Keratinocyte (primary cell): ENCODE data around the gene KDM6B. TPM values are rescaled to one million over a fixed set of nuclear protein-coding genes. Genes with fewer than 3 reads are reported as not detected.

ENCODE experiments used
- DNase-seq: peaks from one replicate; pipeline ENCODE4 v3.0.0-alpha.2; 2011; ENCODE audit warnings: low read depth, missing footprints, low spot score
- FAIRE-seq: peaks from 2 replicates; lab custom pipeline; 2011; peaks lifted over from hg19 to GRCh38; lab: Jason Lieb, UNC
- H2AFZ ChIP-seq: 2 replicates; pipeline ENCODE4 v1.6.0; 2012; ENCODE audit warnings: low read length, control low read depth, inconsistent platforms; ENCODE audit not compliant: control insufficient read depth
- H3K27ac ChIP-seq: 2 replicates; pipeline ENCODE4 v1.5.1; 2011; ENCODE audit warnings: low read length; ENCODE audit not compliant: control insufficient read depth, insufficient read depth
- H3K27me3 ChIP-seq: 3 replicates; pipeline ENCODE4 v1.6.0; 2011; ENCODE audit warnings: low read length; ENCODE audit not compliant: control insufficient read depth, insufficient read depth; ENCODE audit errors: extremely low read depth
- H3K36me3 ChIP-seq, 2 experiments: 2 replicates in 1 of 2; 3 replicates in 1 of 2; pipeline ENCODE4 v1.5.1; 2011; ENCODE audit warnings: low read length in 2 of 2, mild to moderate bottlenecking in 1 of 2; ENCODE audit not compliant: control insufficient read depth in 2 of 2, insufficient read depth in 2 of 2; ENCODE audit errors: extremely low read depth in 1 of 2
- H3K4me1 ChIP-seq: 3 replicates; pipeline ENCODE4 v1.5.1; 2011; ENCODE audit warnings: low read length; ENCODE audit not compliant: control insufficient read depth, insufficient read depth; ENCODE audit errors: extremely low read depth
- H3K4me2 ChIP-seq: 3 replicates; pipeline ENCODE4 v1.6.0; 2011; ENCODE audit warnings: low read depth, low read length; ENCODE audit not compliant: control insufficient read depth, insufficient read depth; ENCODE audit errors: extremely low read depth
- H3K4me3 ChIP-seq, 3 experiments: fragments of 200-600 bp in 1 of 3; sonication (generic) in 1 of 3; 2 replicates in 2 of 3; 3 replicates in 1 of 3; pipeline ENCODE4 v1.5.1; 2011 to 2016; ENCODE audit warnings: low read length in 3 of 3, mild to moderate bottlenecking in 3 of 3, control low read depth in 2 of 3, inconsistent platforms in 1 of 3, low read depth in 1 of 3, mixed read lengths in 1 of 3, mixed run types in 1 of 3, moderate library complexity in 1 of 3; ENCODE audit not compliant: control insufficient read depth in 2 of 3, insufficient read depth in 2 of 3; ENCODE audit errors: extremely low read depth in 1 of 3
- H3K79me2 ChIP-seq: 2 replicates; pipeline ENCODE4 v1.6.0; 2012; ENCODE audit warnings: low read length; ENCODE audit not compliant: control insufficient read depth, insufficient read depth
- H3K9ac ChIP-seq: 3 replicates; pipeline ENCODE4 v1.6.0; 2011; ENCODE audit warnings: low read length; ENCODE audit not compliant: control insufficient read depth, insufficient read depth; ENCODE audit errors: extremely low read depth
- H3K9me1 ChIP-seq: 3 replicates; pipeline ENCODE4 v1.6.0; 2011; ENCODE audit warnings: low read length; ENCODE audit not compliant: control insufficient read depth, insufficient read depth; ENCODE audit errors: extremely low read depth
- H3K9me3 ChIP-seq: 2 replicates; pipeline ENCODE4 v1.5.1; 2012; ENCODE audit warnings: low read depth, low read length; ENCODE audit not compliant: control insufficient read depth
- H4K20me1 ChIP-seq: 3 replicates; pipeline ENCODE4 v1.6.0; 2011; ENCODE audit warnings: low read length; ENCODE audit not compliant: control insufficient read depth, insufficient read depth; ENCODE audit errors: extremely low read depth
- CTCF ChIP-seq, 3 experiments: IDR thresholded peaks in 1 of 3; conservative IDR thresholded peaks in 1 of 3; optimal IDR thresholded peaks in 1 of 3; 2 replicates in 2 of 3; 3 replicates in 1 of 3; pipeline versions ENCODE3 to v1.5.1; 2011; ENCODE audit warnings: low read length in 3 of 3, mild to moderate bottlenecking in 3 of 3, moderate library complexity in 2 of 3, control low read depth in 1 of 3, inconsistent platforms in 1 of 3; ENCODE audit not compliant: insufficient read depth in 2 of 3; ENCODE audit errors: extremely low read depth in 1 of 3
- EZH2 ChIP-seq: IDR thresholded peaks from one replicate; pipeline ENCODE4 v1.6.1; 2012; ENCODE audit warnings: inconsistent platforms, mild to moderate bottlenecking, low read length, moderate library complexity
- dilution Hi-C: fragments of 300-500 bp; cut with MboI; formaldehyde crosslinking; loops from one replicate; pipeline ENCODE4 v1.7.0; 2020; ENCODE audit warnings: low sequenced_read_pairs; ENCODE audit not compliant: extremely low pct_ligation_motif_present
- polyA plus RNA-seq, 5 experiments: library from polyadenylated mRNA; depleted of rRNA in 3 of 5; stranded (reverse) in 3 of 5; stranded (forward) in 1 of 5; unstranded in 1 of 5; fragments of >200 nt; gene quantifications; 1 replicate in 1 of 5; 2 replicates in 3 of 5; 3 replicates in 1 of 5; pipeline versions ENCODE4 v1.2.1 to v1.2.3, GENCODE V29; 2011 to 2012; ENCODE audit warnings: missing spikeins in 2 of 5, low read depth in 1 of 5, low replicate concordance in 1 of 5

Gene KDM6B
- polyA plus RNA-seq, 1 donor (not counting 4 experiments of a cell fraction or from before 2014, with no cell fraction given), result 1.6 TPM

GRCh38 chr17:7864995-7865650 is 31.1 kb downstream of the KDM6B start:
- TF ChIP-seq EZH2, result no peak
- no peak for TF ChIP-seq CTCF (optimal IDR thresholded peaks at IDR 0.05 in 1 of 3, IDR thresholded peaks at IDR 0.05 in 1 of 3, conservative IDR thresholded peaks at IDR 0.05 in 1 of 3; ENCODE audit: extremely low read depth in 1 of 3, insufficient read depth in 2 of 3, low read length in 3 of 3)
- no peaks in the 10 kb centered on the region for H4K20me1 ChIP-seq
- H3K36me3 ChIP-seq, result peaks cover 0 to 6% of the 10 kb centered on the region in 2 experiments
- no peaks in the 10 kb centered on the region for H3K79me2 ChIP-seq
- no peak overlapping the region for H3K4me2 ChIP-seq
- H3K27ac ChIP-seq, result no peak overlapping the region
- H2AFZ ChIP-seq, result no peak overlapping the region
- FAIRE-seq (no peak), DNase-seq (no peak)
- H3K27me3 ChIP-seq, result no peaks in the 10 kb centered on the region
- peaks cover 21% of the 10 kb centered on the region for H3K4me1 ChIP-seq
- H3K4me3 ChIP-seq, result no peak overlapping the region
- no peaks in the 10 kb centered on the region for H3K9me3 ChIP-seq
- no peak overlapping the region for H3K9ac ChIP-seq
- dilution Hi-C loops, result no loop called here
- H3K9me1 ChIP-seq, result no peaks in the 10 kb centered on the region

GRCh38 chr17:7867881-7868329 is 33.9 kb downstream of the KDM6B start:
- Histone ChIP-seq H3K4me2 (peak overlapping the region; percentile 57), H3K9me3 (no peaks in the 10 kb centered on the region), H2AFZ (peak overlapping the region; percentile 11), H3K4me3 (no peak overlapping the region), H3K9ac (no peak overlapping the region), H3K27me3 (no peaks in the 10 kb centered on the region), H3K27ac (peak overlapping the region; percentile 22), H3K9me1 (no peaks in the 10 kb centered on the region), H3K79me2 (no peaks in the 10 kb centered on the region), H4K20me1 (no peaks in the 10 kb centered on the region), H3K36me3 (no peaks in the 10 kb centered on the region), H3K4me1 (peaks cover 19% of the 10 kb centered on the region)
- dilution Hi-C loops, result no loop called here
- TF ChIP-seq CTCF (optimal IDR thresholded peaks at IDR 0.05 in 1 of 3, IDR thresholded peaks at IDR 0.05 in 1 of 3, conservative IDR thresholded peaks at IDR 0.05 in 1 of 3; ENCODE audit: extremely low read depth in 1 of 3, insufficient read depth in 2 of 3, low read length in 3 of 3) (peak in 1 of 3 experiments; percentile 29), EZH2 (no peak)
- FAIRE-seq (peak; percentile 97), DNase-seq (no peak)
